IMR-90 (cell line): Measurements from ENCODE around the gene MTFR1L. TPM values are rescaled to one million over a fixed set of nuclear protein-coding genes. Genes with fewer than 3 reads are reported as not detected.

Source experiments
- ATAC-seq: fragments of 200-7000 bp; cut with Tn5 transposase; 2 replicates; pipeline ENCODE4 v1.9.1; 2020; ENCODE audit warnings: low read depth, mild to moderate bottlenecking, moderate library complexity
- BruUV-seq: library from RNA; stranded (reverse); fragments of 400-500 nt; replicated peaks from 2 replicates; lab custom pipeline; 2021; lab: Mats Ljungman, UMichigan
- CTCF ChIA-PET: fragments of 300-600 bp; formaldehyde crosslinking; extraction: SDS; loops from one replicate; lab custom pipeline; 2021; ENCODE audit warnings: antibody characterized with exemption; lab: Yijun Ruan, JAX
- POLR2A ChIA-PET: fragments of 300-600 bp; sonication (Branson Sonifier 250); formaldehyde crosslinking; loops from one replicate; lab custom pipeline; 2022; ENCODE audit warnings: antibody characterized with exemption; ENCODE audit not compliant: unreplicated experiment; lab: Charles Lee
- DNase-seq: peaks from one replicate; pipeline ENCODE4 v3.0.0; 2013
- H2AFZ ChIP-seq: replicated peaks from 2 replicates; pipeline ENCODE3; 2013; ENCODE audit warnings: low read length, mild to moderate bottlenecking; ENCODE audit not compliant: poor library complexity
- H2AK5ac ChIP-seq: 2 replicates; pipeline ENCODE4 v1.6.1; 2013; ENCODE audit warnings: low read depth, low read length, inconsistent platforms
- H2AK9ac ChIP-seq: replicated peaks from 2 replicates; pipeline ENCODE3; 2013; ENCODE audit warnings: mild to moderate bottlenecking, low read depth, low read length, moderate library complexity; ENCODE audit not compliant: poor library complexity
- H2BK120ac ChIP-seq: 2 replicates; pipeline ENCODE4 v1.6.1; 2013; ENCODE audit warnings: low read depth, low read length, inconsistent platforms
- H2BK15ac ChIP-seq: 3 replicates; pipeline ENCODE4 v1.6.1; 2013; ENCODE audit warnings: low read depth, low read length, inconsistent platforms
- H2BK20ac ChIP-seq: 2 replicates; pipeline ENCODE4 v1.6.1; 2013; ENCODE audit warnings: low read depth, mild to moderate bottlenecking, inconsistent platforms, low read length, moderate library complexity
- H2BK5ac ChIP-seq: 2 replicates; pipeline ENCODE4 v1.6.1; 2013; ENCODE audit warnings: mild to moderate bottlenecking, low read depth, low read length, inconsistent platforms; ENCODE audit not compliant: poor library complexity, severe bottlenecking
- H3K14ac ChIP-seq: replicated peaks from 2 replicates; pipeline ENCODE4 v1.6.1; 2013; ENCODE audit warnings: low read depth, low read length, inconsistent platforms
- H3K18ac ChIP-seq: 2 replicates; pipeline ENCODE4 v1.6.1; 2013; ENCODE audit warnings: low read depth, low read length, control low read depth
- H3K23ac ChIP-seq: 2 replicates; pipeline ENCODE4 v1.6.1; 2013; ENCODE audit warnings: low read depth, low read length, inconsistent platforms
- H3K27ac ChIP-seq: 2 replicates; pipeline ENCODE4 v1.5.1; 2013; ENCODE audit warnings: mild to moderate bottlenecking, control low read depth, low read length; ENCODE audit not compliant: insufficient read depth
- H3K27me3 ChIP-seq: 2 replicates; pipeline ENCODE4 v1.6.1; 2013; ENCODE audit warnings: low read length; ENCODE audit not compliant: control insufficient read depth, insufficient read depth
- H3K36me3 ChIP-seq: 2 replicates; pipeline ENCODE4 v1.6.1; 2013; ENCODE audit warnings: low read length, mixed read lengths; ENCODE audit not compliant: control insufficient read depth, insufficient read depth
- H3K4ac ChIP-seq: 2 replicates; pipeline ENCODE4 v1.6.1; 2013; ENCODE audit warnings: low read depth, low read length, inconsistent platforms
- H3K4me1 ChIP-seq: 2 replicates; pipeline ENCODE4 v1.6.1; 2013; ENCODE audit warnings: low read length, mixed read lengths; ENCODE audit not compliant: control insufficient read depth, insufficient read depth
- H3K4me2 ChIP-seq: 2 replicates; pipeline ENCODE4 v1.6.1; 2013; ENCODE audit warnings: low read depth, mild to moderate bottlenecking, control low read depth, low read length, moderate library complexity
- H3K4me3 ChIP-seq: 2 replicates; pipeline ENCODE4 v1.5.1; 2013; ENCODE audit warnings: low read depth, mild to moderate bottlenecking, control low read depth, low read length, moderate library complexity; ENCODE audit not compliant: insufficient read depth
- H3K56ac ChIP-seq: 2 replicates; pipeline ENCODE4 v1.6.1; 2013; ENCODE audit warnings: low read length, inconsistent platforms; ENCODE audit not compliant: insufficient read depth; ENCODE audit errors: extremely low read depth
- H3K79me1 ChIP-seq, 2 experiments: 2 replicates each; pipeline ENCODE4 v1.6.1; 2013; ENCODE audit warnings: low read length in 2 of 2, inconsistent platforms in 1 of 2, low read depth in 1 of 2
- H3K9ac ChIP-seq: 2 replicates; pipeline ENCODE4 v1.6.1; 2013; ENCODE audit warnings: low read depth, low read length, control low read depth
- H3K9me1 ChIP-seq: 2 replicates; pipeline ENCODE4 v1.6.1; 2013; ENCODE audit warnings: low read length, inconsistent platforms; ENCODE audit not compliant: insufficient read depth
- H3K9me3 ChIP-seq: 2 replicates; pipeline ENCODE4 v1.6.1; 2013; ENCODE audit warnings: low read length; ENCODE audit not compliant: control insufficient read depth, insufficient read depth
- H4K20me1 ChIP-seq: 2 replicates; pipeline ENCODE4 v1.6.1; 2013; ENCODE audit warnings: low read length, inconsistent platforms; ENCODE audit not compliant: insufficient read depth
- H4K5ac ChIP-seq: 2 replicates; pipeline ENCODE4 v1.6.1; 2013; ENCODE audit warnings: mild to moderate bottlenecking, low read depth, low read length, control low read depth
- H4K8ac ChIP-seq, 2 experiments: 2 replicates each; pipeline ENCODE4 v1.6.1; 2013; ENCODE audit warnings: low read depth in 2 of 2, low read length in 2 of 2, control low read depth in 1 of 2, inconsistent platforms in 1 of 2
- H4K91ac ChIP-seq: 2 replicates; pipeline ENCODE4 v1.6.1; 2013; ENCODE audit warnings: low read depth, low read length, inconsistent platforms; ENCODE audit not compliant: insufficient read depth
- CHD1 ChIP-seq: IDR thresholded peaks from 2 replicates; pipeline ENCODE4 v1.6.1; 2012; ENCODE audit warnings: low read depth, low read length, improper control_type of control experiment
- CTCF ChIP-seq: conservative IDR thresholded peaks from 2 replicates; pipeline ENCODE4 v1.5.1; 2012; ENCODE audit warnings: mild to moderate bottlenecking, low read depth, low read length, improper control_type of control experiment
- FOS ChIP-seq: fragments of 150-350 bp; IDR thresholded peaks from 2 replicates; pipeline ENCODE4 v1.6.1; 2016; ENCODE audit warnings: low read depth, low read length
- MAFK ChIP-seq: IDR thresholded peaks from 2 replicates; pipeline ENCODE4 v1.6.1; 2012; ENCODE audit warnings: low read depth, low read length, improper control_type of control experiment
- POLR2A ChIP-seq: IDR thresholded peaks from 2 replicates; pipeline ENCODE4 v1.6.1; 2012; ENCODE audit warnings: mild to moderate bottlenecking, low read depth, low read length
- RAD21 ChIP-seq: IDR thresholded peaks from 2 replicates; pipeline ENCODE4 v1.6.1; 2012; ENCODE audit warnings: low read length, improper control_type of control experiment
- USF2 ChIP-seq: fragments of 150-350 bp; IDR thresholded peaks from 2 replicates; pipeline ENCODE4 v1.6.1; 2017; ENCODE audit warnings: mild to moderate bottlenecking, antibody characterized with exemption, low read length, low read depth
- WGBS, 2 experiments: methylation state at CpG; one replicate each; pipeline versions ENCODE4 v1.1.5 to v1.1.7; 2013; ENCODE audit warnings: missing lambda C conversion rate in 2 of 2; ENCODE audit not compliant: insufficient read length in 1 of 2; ENCODE audit errors: extremely low coverage in 2 of 2; 5-methylcytosine and 5-hydroxymethylcytosine counted together
- dilution Hi-C: fragments of 300-500 bp; cut with HindIII; formaldehyde crosslinking; loops from one replicate; pipeline ENCODE4 v1.14.3; 2018; ENCODE audit warnings: low sequenced_read_pairs; ENCODE audit not compliant: unreplicated experiment
- in situ Hi-C: fragments of 300-500 bp; cut with MboI; formaldehyde crosslinking; loops from 3 replicates; pipeline ENCODE4 v1.14.3; 2019; ENCODE audit warnings: low sequenced_read_pairs, inconsistent platforms, mixed read lengths
- intact Hi-C: fragments of 100-400 bp; cut with micrococcal nuclease; formaldehyde crosslinking; loops from 2 replicates; pipeline ENCODE4 v1.10.0; 2022
- polyA plus RNA-seq, 3 experiments: library from polyadenylated mRNA; depleted of rRNA; stranded (reverse); fragments of >200 nt; gene quantifications; 2 replicates each; pipeline ENCODE4 v1.2.3, GENCODE V29; 2012; ENCODE audit warnings: low replicate concordance in 1 of 3
- total RNA-seq: library from RNA; depleted of rRNA; stranded (reverse); fragments of >200 nt; gene quantifications from 2 replicates; pipeline ENCODE4 v1.2.3, GENCODE V29; 2012

Gene MTFR1L
- total and polyA plus RNA-seq, 2 of the 4 experiments (the other 2 are of a cell fraction), result 69.1 to 69.7 TPM

DNA sequence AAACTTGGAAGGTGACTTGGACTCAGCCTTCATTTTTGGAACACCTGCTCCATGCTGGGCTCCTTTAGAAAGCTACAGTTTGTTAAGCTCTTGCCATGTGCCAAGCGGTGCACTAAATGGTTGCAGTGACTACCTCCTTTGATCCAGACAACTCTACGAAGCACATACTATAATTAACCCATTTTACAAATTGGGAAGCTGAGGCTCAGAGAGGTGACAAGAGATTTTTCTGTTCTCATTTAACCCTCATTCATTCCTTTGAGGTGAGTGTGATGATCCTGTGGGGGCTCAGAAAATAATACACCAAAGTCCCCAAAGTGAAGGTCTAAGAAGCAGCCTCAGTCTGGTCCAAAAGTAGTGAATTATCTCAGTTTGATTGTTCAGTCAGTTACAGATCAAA is 57.4 kb downstream of the MTFR1L start:
- Histone ChIP-seq H2AFZ (no peak overlapping the region), H4K20me1 (no peaks in the 10 kb centered on the region), H3K27me3 (no peaks in the 10 kb centered on the region), H3K4me1 (peaks cover 14% of the 10 kb centered on the region), H2BK5ac (no peak overlapping the region), H2BK20ac (no peak overlapping the region), H3K23ac (no peak overlapping the region), H4K8ac (no peak overlapping the region), H4K91ac (no peak overlapping the region), H2AK9ac (no peak overlapping the region), H3K56ac (no peak overlapping the region), H2BK120ac (no peak overlapping the region), H3K18ac (no peak overlapping the region), H3K9ac (no peak overlapping the region), H3K36me3 (no peaks in the 10 kb centered on the region), H3K9me3 (no peaks in the 10 kb centered on the region), H3K4ac (no peak overlapping the region), H3K14ac (no peak overlapping the region), H3K4me2 (no peak overlapping the region), H3K4me3 (no peak overlapping the region), H2AK5ac (no peak overlapping the region), H2BK15ac (no peak overlapping the region), H3K9me1 (peaks cover 5% of the 10 kb centered on the region; the same call in 1 of the 2 replicates), H3K79me1 (peaks cover 24 to 27% of the 10 kb centered on the region in 2 experiments), H4K5ac (no peak overlapping the region), H3K27ac (no peak overlapping the region)
- dilution Hi-C loops, result no loop called here
- BruUV-seq, result no TSS peak
- CTCF ChIA-PET, result no interaction called here
- intact Hi-C loops, result no loop called here
- in situ Hi-C loops, result no loop called here
- DNase-seq (no peak), ATAC-seq (no peak)
- POLR2A ChIA-PET, result no interaction called here
- TF ChIP-seq RAD21 (no peak), FOS (no peak), CHD1 (no peak), USF2 (no peak), POLR2A (no peak), CTCF (no peak), MAFK (no peak)
- no CpG with 5 or more reads among the region's 2 CpGs for WGBS, 2 experiments
